Stimulated activated CD4-positive, alpha-beta T cell treated with anti-CD3 and anti-CD28 coated beads, Interleukin-1b, Interleukin-23, amount 100 ng/mL, for 24 hours (primary cell): ENCODE results near the gene EPS8L2.

Experiments used
- DNase-seq, 4 experiments: peaks; one replicate each; pipeline ENCODE4 v3.0.0-alpha.2; 2020; ENCODE audit warnings: low read depth in 4 of 4, low spot score in 1 of 4

The EPS8L2 gene

GRCh38 chr11:760236-760635 lies 54.2 kb downstream of the EPS8L2 start:
- no peak for DNase-seq

GRCh38 chr11:761526-762108 lies 55.6 kb downstream of the EPS8L2 start:
- DNase-seq = no peak

- DNase-seq = no peak
Measured at GRCh38 chr11:762421-763072, 56.5 kb downstream of the EPS8L2 start.

- DNase-seq = no peak
Measured at GRCh38 chr11:763073-763463, 57.0 kb downstream of the EPS8L2 start.

- no peak for DNase-seq
Measured at GRCh38 chr11:763549-764321, 57.7 kb downstream of the EPS8L2 start.

- DNase-seq = no peak
Measured at GRCh38 chr11:764322-765024, 58.4 kb downstream of the EPS8L2 start.

GRCh38 chr11:765025-765801 lies 59.2 kb downstream of the EPS8L2 start:
- peak in 1 of 4 experiments; percentile 43 for DNase-seq

GRCh38 chr11:765802-766091 lies 59.7 kb downstream of the EPS8L2 start:
- no peak for DNase-seq

- no peak for DNase-seq
Measured at GRCh38 chr11:766106-766935, 60.3 kb downstream of the EPS8L2 start.

GRCh38 chr11:766936-767210 lies 60.8 kb downstream of the EPS8L2 start:
- no peak for DNase-seq

GRCh38 chr11:767238-767637 lies 61.2 kb downstream of the EPS8L2 start:
- DNase-seq = no peak

- DNase-seq = no peak
Measured at GRCh38 chr11:769887-770641, 64.0 kb downstream of the EPS8L2 start.

- DNase-seq = no peak
Measured at GRCh38 chr11:770642-771616, 64.9 kb downstream of the EPS8L2 start.

- DNase-seq = no peak
Measured at GRCh38 chr11:771617-772204, 65.7 kb downstream of the EPS8L2 start.

GRCh38 chr11:772429-773390 lies 66.7 kb downstream of the EPS8L2 start:
- no peak for DNase-seq

- DNase-seq = no peak
Measured at GRCh38 chr11:773425-773824, 67.4 kb downstream of the EPS8L2 start.

- no peak for DNase-seq
Measured at GRCh38 chr11:773830-774229, 67.8 kb downstream of the EPS8L2 start.
